GM18870 (cell line): Measurements from ENCODE around the gene FXYD2.

ENCODE experiments used
- ATAC-seq: cut with Tn5 transposase; IDR thresholded peaks from one replicate; pipeline ENCODE4 v1.9.1; 2021; ENCODE audit warnings: moderate library complexity; ENCODE audit not compliant: unreplicated experiment

Gene FXYD2

DNA sequence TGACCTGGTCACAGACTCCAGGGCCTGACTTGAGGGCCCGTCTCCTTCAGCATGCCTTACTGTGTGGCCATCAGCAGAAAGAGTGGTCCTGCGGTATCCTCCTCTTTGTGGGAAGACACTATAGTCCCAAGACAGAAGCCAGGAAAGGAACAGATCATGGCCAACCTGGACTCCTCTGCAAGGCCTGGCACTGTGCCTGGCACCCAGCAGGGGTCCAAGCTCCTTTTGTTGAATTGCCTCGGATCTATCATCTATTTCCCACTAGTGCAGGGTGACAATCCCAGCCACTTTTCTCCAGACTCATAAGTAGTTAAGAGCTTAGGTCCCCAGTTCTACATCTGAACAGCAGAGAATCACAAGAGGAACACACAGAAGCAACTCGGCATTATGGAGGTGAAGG lies 54.5 kb downstream of the FXYD2 start:
- ATAC-seq: no peak
